Cardiac muscle cell (in vitro differentiated cells and primary cell): ENCODE results near the gene ARHGEF40. TPM values are rescaled to one million over a fixed set of nuclear protein-coding genes. Genes with fewer than 3 reads are reported as not detected.

Experiments
- DNase-seq, 2 donors: peaks; one replicate each; pipeline versions ENCODE4 v3.0.0 to v3.0.0-alpha.2; 2010 to 2017; ENCODE audit warnings: low read depth in 1 of 2, low spot score in 1 of 2
- H3K27ac ChIP-seq: fragments of 200-600 bp; sonication (generic); 2 replicates; pipeline ENCODE4 v1.5.1; 2016
- H3K27me3 ChIP-seq: fragments of 200-600 bp; sonication (generic); 2 replicates; pipeline ENCODE4 v1.6.0; 2016; ENCODE audit warnings: control low read depth
- H3K36me3 ChIP-seq: fragments of 200-600 bp; sonication (generic); 2 replicates; pipeline ENCODE4 v1.5.1; 2016; ENCODE audit warnings: control low read depth
- H3K4me1 ChIP-seq: fragments of 200-600 bp; sonication (generic); 2 replicates; pipeline ENCODE4 v1.8.1; 2017; ENCODE audit warnings: low read depth, mild to moderate bottlenecking, mixed run types
- H3K4me3 ChIP-seq: fragments of 200-600 bp; sonication (generic); 2 replicates; pipeline ENCODE4 v1.5.1; 2016; ENCODE audit warnings: mild to moderate bottlenecking
- H3K9me3 ChIP-seq: fragments of 200-600 bp; sonication (generic); 2 replicates; pipeline ENCODE4 v1.5.1; 2017; ENCODE audit warnings: low read depth, mild to moderate bottlenecking, control low read depth
- CTCF ChIP-seq: IDR thresholded peaks from 2 replicates; pipeline ENCODE4 v1.5.1; 2012; ENCODE audit warnings: low read depth, mild to moderate bottlenecking, low read length
- polyA plus RNA-seq: library from polyadenylated mRNA; unstranded; fragments of >200 nt; fragmentation: Nextera tagmentation; extraction: Ambion mirVana; gene quantifications from 2 replicates; pipeline ENCODE4 v1.2.1, GENCODE V29; 2016
- total RNA-seq: library from RNA; depleted of rRNA; stranded (reverse); fragments of >200 nt; gene quantifications from 2 replicates; pipeline ENCODE4 v1.2.3, GENCODE V29; 2016

The ARHGEF40 gene
- total and polyA plus RNA-seq, 2 experiments from 2014 or later: 26.4 to 41.7 TPM

GRCh38 chr14:21048638-21049037 lies 21.5 kb upstream of the ARHGEF40 start:
- H3K4me3 ChIP-seq: no peak overlapping the region
- DNase-seq: no peak
- no peaks in the 10 kb centered on the region for H3K27me3 ChIP-seq
- H3K36me3 ChIP-seq: no peaks in the 10 kb centered on the region
- no peaks in the 10 kb centered on the region for H3K9me3 ChIP-seq
- no peak for TF ChIP-seq CTCF
- no peaks in the 10 kb centered on the region for H3K4me1 ChIP-seq
- no peak overlapping the region for H3K27ac ChIP-seq

- H3K27ac ChIP-seq: no peak overlapping the region
- H3K9me3 ChIP-seq: no peaks in the 10 kb centered on the region
- H3K36me3 ChIP-seq: no peaks in the 10 kb centered on the region
- H3K27me3 ChIP-seq: no peaks in the 10 kb centered on the region
- no peaks in the 10 kb centered on the region for H3K4me1 ChIP-seq
- no peak overlapping the region for H3K4me3 ChIP-seq
- peak in 1 of 2 donors; percentile 56 for DNase-seq
- TF ChIP-seq CTCF: no peak
These were observed 20.8 kb upstream of the ARHGEF40 start for GRCh38 chr14:21049271-21049673.

- Histone ChIP-seq H3K27me3 (no peaks in the 10 kb centered on the region), H3K4me1 (no peaks in the 10 kb centered on the region), H3K27ac (no peak overlapping the region), H3K36me3 (no peaks in the 10 kb centered on the region), H3K9me3 (no peaks in the 10 kb centered on the region), H3K4me3 (no peak overlapping the region)
- no peak for TF ChIP-seq CTCF
- no peak for DNase-seq
These were observed 19.5 kb upstream of the ARHGEF40 start for GRCh38 chr14:21050597-21050996.

GRCh38 chr14:21053184-21054122 lies 16.7 kb upstream of the ARHGEF40 start:
- no peaks in the 10 kb centered on the region for H3K4me1 ChIP-seq
- H3K27me3 ChIP-seq: no peaks in the 10 kb centered on the region
- no peak for TF ChIP-seq CTCF
- no peaks in the 10 kb centered on the region for H3K9me3 ChIP-seq
- no peak for DNase-seq
- H3K36me3 ChIP-seq: no peaks in the 10 kb centered on the region
- no peak overlapping the region for H3K4me3 ChIP-seq
- H3K27ac ChIP-seq: no peak overlapping the region

DNA sequence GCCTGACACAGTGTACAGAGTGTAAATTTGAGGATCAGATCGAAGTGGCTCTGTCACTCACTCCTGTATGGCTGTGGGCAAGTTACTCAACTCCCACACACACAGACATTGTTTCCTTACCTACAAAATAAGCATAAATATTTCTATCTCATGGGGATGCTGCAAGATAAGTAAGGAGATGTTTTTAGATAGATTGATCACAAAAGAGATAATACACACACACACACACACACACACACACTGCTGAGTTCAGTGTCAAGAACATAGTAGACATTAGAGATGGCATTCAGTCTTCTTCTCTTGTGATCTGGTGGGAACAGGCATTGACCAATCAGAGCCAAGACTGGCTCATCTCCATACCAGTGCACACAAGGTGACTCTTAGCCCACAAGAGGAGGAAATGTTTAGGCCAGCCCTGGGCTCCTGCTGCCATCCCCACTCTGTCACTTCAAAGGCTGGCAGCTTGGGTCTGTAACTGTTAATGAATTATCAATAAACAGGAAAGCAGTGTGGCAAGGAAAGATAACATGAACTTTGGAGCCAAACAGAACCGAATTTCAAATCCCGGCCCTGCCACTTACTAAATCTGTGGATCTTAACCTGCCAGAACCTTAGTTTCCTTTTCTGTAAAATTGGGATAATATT lies 15.9 kb upstream of the ARHGEF40 start:
- H3K36me3 ChIP-seq: no peaks in the 10 kb centered on the region
- DNase-seq: no peak
- H3K9me3 ChIP-seq: no peaks in the 10 kb centered on the region
- H3K4me1 ChIP-seq: no peaks in the 10 kb centered on the region
- H3K27ac ChIP-seq: no peak overlapping the region
- no peak overlapping the region for H3K4me3 ChIP-seq
- H3K27me3 ChIP-seq: no peaks in the 10 kb centered on the region
- no peak for TF ChIP-seq CTCF
